DOHH2 (cell line): ENCODE data around the gene UBXN4.

Source experiments
- H3F3A ChIP-seq: fragments of 200-600 bp; sonication (generic), shearing (Covaris generic); 2 replicates; pipeline ENCODE4 v1.6.0; 2016; ENCODE audit warnings: antibody characterized with exemption, mild to moderate bottlenecking; ENCODE audit not compliant: control insufficient read depth, insufficient read depth
- H3K27ac ChIP-seq: fragments of 200-600 bp; sonication (generic); 2 replicates; pipeline ENCODE4 v1.5.1; 2014; ENCODE audit warnings: low read depth, mild to moderate bottlenecking, low read length, moderate library complexity
- H3K27me3 ChIP-seq: fragments of 200-600 bp; sonication (generic); 2 replicates; pipeline ENCODE4 v1.6.1; 2014; ENCODE audit warnings: mild to moderate bottlenecking, low read length, mixed read lengths; ENCODE audit not compliant: control insufficient read depth
- H3K36me3 ChIP-seq: fragments of 200-600 bp; sonication (generic); 2 replicates; pipeline ENCODE4 v1.6.1; 2014; ENCODE audit warnings: mild to moderate bottlenecking, low read length, moderate library complexity, mixed read lengths; ENCODE audit not compliant: control insufficient read depth
- H3K4me1 ChIP-seq: fragments of 200-600 bp; sonication (generic); 2 replicates; pipeline ENCODE4 v1.6.1; 2014; ENCODE audit warnings: mild to moderate bottlenecking, low read length, mixed read lengths; ENCODE audit not compliant: control insufficient read depth
- H3K4me2 ChIP-seq: fragments of 200-600 bp; sonication (generic); 2 replicates; pipeline ENCODE4 v1.6.0; 2014; ENCODE audit warnings: mild to moderate bottlenecking, low read length, moderate library complexity
- H3K4me3 ChIP-seq: fragments of 200-600 bp; sonication (generic); 2 replicates; pipeline ENCODE4 v1.5.1; 2014; ENCODE audit warnings: mild to moderate bottlenecking, low read length, mixed read lengths
- H3K79me2 ChIP-seq: fragments of 200-600 bp; sonication (generic); 2 replicates; pipeline ENCODE4 v1.6.1; 2014; ENCODE audit warnings: mild to moderate bottlenecking, low read length, mixed read lengths; ENCODE audit not compliant: control insufficient read depth
- H3K9me2 ChIP-seq: fragments of 200-600 bp; sonication (generic); replicated peaks from 2 replicates; pipeline ENCODE4 v1.6.1; 2014; ENCODE audit warnings: mild to moderate bottlenecking, low read length, mixed read lengths; ENCODE audit not compliant: control insufficient read depth
- H3K9me3 ChIP-seq: fragments of 200-600 bp; sonication (generic); 2 replicates; pipeline ENCODE4 v1.6.1; 2014; ENCODE audit warnings: antibody characterized with exemption, low read length, mixed read lengths; ENCODE audit not compliant: control insufficient read depth, insufficient read depth
- H4K20me1 ChIP-seq: fragments of 200-600 bp; sonication (generic); 2 replicates; pipeline ENCODE4 v1.6.0; 2014; ENCODE audit warnings: low read depth, mild to moderate bottlenecking, antibody characterized with exemption, low read length, moderate library complexity; ENCODE audit not compliant: control insufficient read depth, insufficient read depth
- EZH2phosphoT487 ChIP-seq: fragments of 200-600 bp; sonication (generic); IDR thresholded peaks from 2 replicates; pipeline ENCODE4 v1.6.1; 2017; ENCODE audit warnings: borderline replicate concordance, mild to moderate bottlenecking, antibody characterized with exemption, low read length, moderate library complexity, mixed read lengths
- TF ChIP-seq, protein P1 (sequence below): fragments of 200-600 bp; sonication (generic); IDR thresholded peaks from one replicate; pipeline ENCODE4 v1.5.1; 2014; ENCODE audit warnings: antibody characterized with exemption, mild to moderate bottlenecking, low read depth, low read length; ENCODE audit not compliant: poor library complexity, severe bottlenecking

The UBXN4 gene

GRCh38 chr2:135762022-135762421 is 20.4 kb downstream of the UBXN4 start:
- Histone ChIP-seq H4K20me1 (no peaks in the 10 kb centered on the region), H3F3A (no peaks in the 10 kb centered on the region), H3K27ac (no peak overlapping the region), H3K79me2 (no peaks in the 10 kb centered on the region), H3K9me2 (no peaks in the 10 kb centered on the region), H3K4me1 (no peaks in the 10 kb centered on the region), H3K27me3 (no peaks in the 10 kb centered on the region), H3K4me3 (no peak overlapping the region), H3K9me3 (no peaks in the 10 kb centered on the region), H3K36me3 (peaks cover 75% of the 10 kb centered on the region), H3K4me2 (no peak overlapping the region)
- TF ChIP-seq EZH2phosphoT487 = no peak
- TF ChIP-seq, protein P1, sequence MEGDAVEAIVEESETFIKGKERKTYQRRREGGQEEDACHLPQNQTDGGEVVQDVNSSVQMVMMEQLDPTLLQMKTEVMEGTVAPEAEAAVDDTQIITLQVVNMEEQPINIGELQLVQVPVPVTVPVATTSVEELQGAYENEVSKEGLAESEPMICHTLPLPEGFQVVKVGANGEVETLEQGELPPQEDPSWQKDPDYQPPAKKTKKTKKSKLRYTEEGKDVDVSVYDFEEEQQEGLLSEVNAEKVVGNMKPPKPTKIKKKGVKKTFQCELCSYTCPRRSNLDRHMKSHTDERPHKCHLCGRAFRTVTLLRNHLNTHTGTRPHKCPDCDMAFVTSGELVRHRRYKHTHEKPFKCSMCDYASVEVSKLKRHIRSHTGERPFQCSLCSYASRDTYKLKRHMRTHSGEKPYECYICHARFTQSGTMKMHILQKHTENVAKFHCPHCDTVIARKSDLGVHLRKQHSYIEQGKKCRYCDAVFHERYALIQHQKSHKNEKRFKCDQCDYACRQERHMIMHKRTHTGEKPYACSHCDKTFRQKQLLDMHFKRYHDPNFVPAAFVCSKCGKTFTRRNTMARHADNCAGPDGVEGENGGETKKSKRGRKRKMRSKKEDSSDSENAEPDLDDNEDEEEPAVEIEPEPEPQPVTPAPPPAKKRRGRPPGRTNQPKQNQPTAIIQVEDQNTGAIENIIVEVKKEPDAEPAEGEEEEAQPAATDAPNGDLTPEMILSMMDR = no peak

- no peaks in the 10 kb centered on the region for H3K27me3 ChIP-seq
- no peaks in the 10 kb centered on the region for H3K9me3 ChIP-seq
- TF ChIP-seq EZH2phosphoT487 = no peak
- TF ChIP-seq, protein P1 = no peak
- H3K4me1 ChIP-seq = no peaks in the 10 kb centered on the region
- no peaks in the 10 kb centered on the region for H4K20me1 ChIP-seq
- H3K27ac ChIP-seq = no peak overlapping the region
- H3K4me2 ChIP-seq = no peak overlapping the region
- H3K79me2 ChIP-seq = peaks cover 4% of the 10 kb centered on the region; the same call in 1 of the 2 replicates
- peaks cover 75% of the 10 kb centered on the region for H3K36me3 ChIP-seq
- H3K9me2 ChIP-seq = no peaks in the 10 kb centered on the region
- H3K4me3 ChIP-seq = no peak overlapping the region
- no peaks in the 10 kb centered on the region for H3F3A ChIP-seq
Measured at GRCh38 chr2:135762530-135762929, 20.9 kb downstream of the UBXN4 start.

- H3K36me3 ChIP-seq = peaks cover 88% of the 10 kb centered on the region
Measured at GRCh38 chr2:135768863-135769262, 27.2 kb downstream of the UBXN4 start.

More at GRCh38 chr2:135768863-135769262, 27.2 kb downstream of the UBXN4 start:
- H4K20me1 ChIP-seq = no peaks in the 10 kb centered on the region
- H3K4me3 ChIP-seq = no peak overlapping the region
- no peak overlapping the region for H3K27ac ChIP-seq
- H3K4me2 ChIP-seq = no peak overlapping the region
- H3K9me2 ChIP-seq = no peaks in the 10 kb centered on the region
- no peaks in the 10 kb centered on the region for H3F3A ChIP-seq
- no peaks in the 10 kb centered on the region for H3K4me1 ChIP-seq
- no peaks in the 10 kb centered on the region for H3K27me3 ChIP-seq
- no peaks in the 10 kb centered on the region for H3K9me3 ChIP-seq
- TF ChIP-seq, protein P1 = no peak
- peaks cover 5% of the 10 kb centered on the region; the same call in 1 of the 2 replicates for H3K79me2 ChIP-seq
